ENCODE data around the gene SCMH1.

SCMH1 gene

DNA sequence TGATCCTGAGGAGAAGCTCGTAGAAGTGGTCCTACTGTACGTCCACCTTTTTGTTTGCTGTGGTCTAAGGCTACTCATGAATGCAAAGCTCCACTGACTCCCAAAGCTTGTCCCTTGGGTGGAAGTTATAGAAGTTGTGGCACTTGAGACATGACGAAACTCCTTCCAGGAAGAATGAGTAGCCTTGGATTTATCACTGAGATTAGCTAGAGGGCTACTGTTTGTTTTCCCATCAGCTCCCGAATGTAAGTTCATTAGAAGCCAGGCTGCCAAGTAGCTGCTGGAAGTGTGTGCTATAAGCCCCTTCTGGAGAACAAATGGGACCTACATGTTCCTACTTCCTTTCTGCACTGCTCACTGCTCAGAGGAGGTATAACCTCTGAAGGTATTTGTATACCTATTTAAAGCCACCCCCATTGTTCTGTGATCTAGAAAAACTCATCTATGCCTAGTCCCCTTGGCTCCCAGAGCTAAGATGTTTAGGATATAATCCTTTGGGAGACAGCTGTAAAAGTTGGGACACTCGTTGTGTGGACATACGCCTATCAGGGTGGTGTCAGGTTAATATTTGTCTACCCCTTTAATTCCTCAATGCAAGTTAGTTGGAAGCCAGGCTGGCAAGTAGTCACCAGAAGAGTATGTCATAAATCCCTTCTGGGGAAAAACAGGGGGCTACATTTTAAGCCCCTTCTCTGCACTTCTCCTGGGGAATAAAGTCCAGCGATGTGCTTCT is 72.9 kb downstream of the SCMH1 start:
- H3K4me1 Mint-ChIP-seq (ENCODE audit: low read depth) = peaks cover 7% of the 10 kb centered on the region
- H3K9me3 Mint-ChIP-seq = peaks cover 37% of the 10 kb centered on the region
- intact Hi-C loops (cut with micrococcal nuclease) = no loop called here
- H3K27me3 Mint-ChIP-seq = no peaks in the 10 kb centered on the region
- no peak overlapping the region for H3K27ac Mint-ChIP-seq
- H3K4me3 Mint-ChIP-seq = no peak overlapping the region
- peaks cover 17% of the 10 kb centered on the region for H3K36me3 Mint-ChIP-seq (ENCODE audit: low read depth)

DNA sequence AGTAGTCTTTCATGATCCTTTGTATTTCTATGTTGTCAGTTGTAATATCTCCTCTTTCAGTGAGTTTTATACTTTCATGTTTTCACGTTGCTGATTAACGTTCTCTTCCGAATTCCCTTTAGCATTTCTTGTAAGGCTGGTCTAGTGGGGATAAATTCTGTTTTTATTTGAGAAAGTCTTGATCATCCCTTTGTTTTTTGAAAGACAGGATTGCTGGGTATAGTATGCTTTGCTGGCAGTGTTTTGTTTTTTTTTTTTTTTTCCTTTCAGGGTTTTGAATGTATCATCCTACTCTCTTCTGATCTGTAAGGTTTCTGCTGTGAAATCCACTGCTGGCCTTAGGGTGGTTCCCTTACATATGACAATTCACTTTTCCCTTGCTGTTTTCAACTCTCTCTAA is 74.4 kb downstream of the SCMH1 start:
- peaks cover 7% of the 10 kb centered on the region for H3K4me1 Mint-ChIP-seq (ENCODE audit: low read depth)
- no peak overlapping the region for H3K27ac Mint-ChIP-seq
- H3K4me3 Mint-ChIP-seq = no peak overlapping the region
- peaks cover 17% of the 10 kb centered on the region for H3K36me3 Mint-ChIP-seq (ENCODE audit: low read depth)
- intact Hi-C loops (cut with micrococcal nuclease) = no loop called here
- no peaks in the 10 kb centered on the region for H3K27me3 Mint-ChIP-seq
- peaks cover 37% of the 10 kb centered on the region for H3K9me3 Mint-ChIP-seq

DNA sequence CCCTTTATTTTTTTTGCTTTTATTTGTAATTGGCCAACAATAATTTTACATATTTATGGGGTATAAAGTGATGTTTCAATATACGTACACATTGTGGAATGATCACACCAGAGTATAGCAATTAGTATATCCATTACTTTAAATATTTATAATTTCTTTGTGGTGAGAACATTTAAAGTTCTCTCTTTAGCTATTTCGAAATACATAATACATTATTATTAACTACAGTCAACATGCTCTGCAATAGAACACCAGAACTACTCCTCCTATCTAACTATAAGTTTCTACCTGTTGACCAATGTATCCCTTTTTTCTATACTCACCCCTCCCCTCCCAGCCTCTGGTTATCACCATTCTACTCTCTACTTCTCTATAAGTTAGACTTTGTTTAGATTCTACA is 77.4 kb downstream of the SCMH1 start:
- Mint-ChIP-seq H3K36me3 (ENCODE audit: low read depth) (peaks cover 17% of the 10 kb centered on the region), H3K4me1 (ENCODE audit: low read depth) (no peaks in the 10 kb centered on the region), H3K9me3 (peaks cover 37% of the 10 kb centered on the region), H3K4me3 (no peak overlapping the region), H3K27ac (no peak overlapping the region), H3K27me3 (no peaks in the 10 kb centered on the region)
- intact Hi-C loops (cut with micrococcal nuclease) = no loop called here

DNA sequence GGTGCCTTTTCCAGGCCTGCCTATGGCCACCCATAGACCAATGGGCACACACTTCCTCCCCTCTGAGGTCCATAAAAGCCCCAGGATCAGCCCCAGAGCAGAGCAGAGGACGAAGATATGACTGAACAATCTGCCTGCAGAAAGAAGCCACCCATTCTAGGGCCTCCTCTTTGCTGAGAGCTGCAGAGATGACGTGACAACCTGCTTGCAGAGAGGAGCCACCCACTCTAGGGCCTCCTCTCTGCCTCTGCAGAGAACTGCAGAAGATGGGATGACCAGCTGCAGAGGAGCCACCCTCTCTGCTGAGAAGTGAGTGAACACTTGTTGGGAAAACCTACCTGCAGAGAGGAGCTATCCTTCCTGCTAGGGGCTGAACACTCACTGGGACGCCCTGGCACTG is 79.7 kb downstream of the SCMH1 start:
- Mint-ChIP-seq H3K27ac (no peak overlapping the region), H3K27me3 (no peaks in the 10 kb centered on the region), H3K9me3 (peaks cover 18% of the 10 kb centered on the region), H3K4me3 (no peak overlapping the region), H3K36me3 (ENCODE audit: low read depth) (no peaks in the 10 kb centered on the region), H3K4me1 (ENCODE audit: low read depth) (no peaks in the 10 kb centered on the region)
- intact Hi-C loops (cut with micrococcal nuclease) = no loop called here

DNA sequence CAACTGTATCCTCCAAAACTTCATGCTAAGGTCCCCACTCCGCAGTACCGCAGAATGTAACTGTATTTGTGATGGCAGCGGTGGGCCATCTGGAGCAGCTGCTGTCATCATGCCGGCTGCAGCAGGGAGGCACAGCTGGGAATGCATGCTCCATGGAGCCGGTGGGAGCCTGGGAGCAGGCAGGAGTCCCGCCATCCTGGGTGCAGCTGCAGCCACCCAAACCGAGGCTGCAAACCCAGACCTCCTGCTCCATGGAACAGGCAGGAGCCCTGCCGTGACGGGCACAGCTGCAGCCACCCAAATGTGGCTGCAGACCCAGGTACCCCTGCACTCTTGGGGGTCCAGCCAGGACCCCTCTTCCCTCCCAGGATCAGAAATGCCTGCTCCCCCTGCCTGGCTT is 80.3 kb downstream of the SCMH1 start:
- no peak overlapping the region for H3K4me3 Mint-ChIP-seq

DNA sequence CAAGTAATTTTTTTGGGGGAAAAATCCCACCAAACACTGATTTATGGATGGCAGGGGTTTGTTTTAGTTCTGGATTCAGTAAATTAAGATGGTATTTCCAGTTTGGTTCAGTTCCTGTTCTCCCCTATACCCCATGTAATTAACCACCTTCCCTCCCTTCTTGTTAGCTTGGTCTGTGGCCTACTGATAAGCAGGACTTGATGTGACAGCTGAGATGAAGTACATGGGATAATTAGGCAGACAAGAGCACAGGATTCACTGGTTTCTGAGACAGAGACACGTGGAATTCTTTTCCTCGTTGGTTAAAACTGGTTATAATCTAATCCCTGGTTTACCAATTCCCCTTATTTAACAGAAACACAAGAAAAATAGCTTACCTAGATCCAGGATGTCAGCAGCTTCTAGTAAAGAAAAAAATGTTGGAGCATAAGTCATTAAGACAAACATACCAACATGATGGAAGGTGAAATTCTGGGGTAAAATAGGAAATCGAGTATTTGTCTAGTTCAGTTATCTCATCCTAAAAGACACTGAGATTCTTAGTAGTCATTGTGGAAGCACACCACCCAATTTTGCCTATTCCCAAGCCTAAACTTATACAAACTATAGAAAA is 81.5 kb downstream of the SCMH1 start:
- Mint-ChIP-seq H3K27ac (no peak overlapping the region), H3K4me3 (no peak overlapping the region), H3K4me1 (ENCODE audit: low read depth) (no peaks in the 10 kb centered on the region), H3K36me3 (ENCODE audit: low read depth) (no peaks in the 10 kb centered on the region), H3K27me3 (no peaks in the 10 kb centered on the region), H3K9me3 (no peaks in the 10 kb centered on the region)
- intact Hi-C loops (cut with micrococcal nuclease) = no loop called here

More for the DNA sequence above, 80.3 kb downstream of the SCMH1 start:
- intact Hi-C loops (cut with micrococcal nuclease) = no loop called here
- no peaks in the 10 kb centered on the region for H3K27me3 Mint-ChIP-seq
- peaks cover 12% of the 10 kb centered on the region for H3K9me3 Mint-ChIP-seq
- no peak overlapping the region for H3K27ac Mint-ChIP-seq
- no peaks in the 10 kb centered on the region for H3K36me3 Mint-ChIP-seq (ENCODE audit: low read depth)
- no peaks in the 10 kb centered on the region for H3K4me1 Mint-ChIP-seq (ENCODE audit: low read depth)

DNA sequence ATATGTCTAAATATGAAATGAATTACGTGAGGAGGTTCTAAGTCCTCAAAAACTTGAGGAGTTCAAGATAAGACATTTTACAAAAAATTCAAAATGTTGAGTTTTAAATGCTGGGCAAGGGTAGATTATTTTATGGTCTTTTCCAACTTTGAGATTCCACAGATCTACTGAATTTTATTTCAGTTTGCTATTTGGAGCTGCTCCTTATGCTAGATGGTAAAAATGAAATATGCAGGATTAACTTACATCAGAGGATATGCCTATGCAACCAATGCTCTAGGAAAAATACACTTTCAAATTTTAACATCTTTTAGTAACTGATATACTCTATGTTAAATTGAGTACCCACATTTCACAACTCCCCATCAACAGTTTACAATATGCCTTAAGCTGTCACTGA is 83.1 kb downstream of the SCMH1 start:
- H3K36me3 Mint-ChIP-seq (ENCODE audit: low read depth) = no peaks in the 10 kb centered on the region
- no peak overlapping the region for H3K4me3 Mint-ChIP-seq
- no peaks in the 10 kb centered on the region for H3K4me1 Mint-ChIP-seq (ENCODE audit: low read depth)
- H3K27me3 Mint-ChIP-seq = no peaks in the 10 kb centered on the region
- intact Hi-C loops (cut with micrococcal nuclease) = no loop called here
- no peaks in the 10 kb centered on the region for H3K9me3 Mint-ChIP-seq
- no peak overlapping the region for H3K27ac Mint-ChIP-seq

DNA sequence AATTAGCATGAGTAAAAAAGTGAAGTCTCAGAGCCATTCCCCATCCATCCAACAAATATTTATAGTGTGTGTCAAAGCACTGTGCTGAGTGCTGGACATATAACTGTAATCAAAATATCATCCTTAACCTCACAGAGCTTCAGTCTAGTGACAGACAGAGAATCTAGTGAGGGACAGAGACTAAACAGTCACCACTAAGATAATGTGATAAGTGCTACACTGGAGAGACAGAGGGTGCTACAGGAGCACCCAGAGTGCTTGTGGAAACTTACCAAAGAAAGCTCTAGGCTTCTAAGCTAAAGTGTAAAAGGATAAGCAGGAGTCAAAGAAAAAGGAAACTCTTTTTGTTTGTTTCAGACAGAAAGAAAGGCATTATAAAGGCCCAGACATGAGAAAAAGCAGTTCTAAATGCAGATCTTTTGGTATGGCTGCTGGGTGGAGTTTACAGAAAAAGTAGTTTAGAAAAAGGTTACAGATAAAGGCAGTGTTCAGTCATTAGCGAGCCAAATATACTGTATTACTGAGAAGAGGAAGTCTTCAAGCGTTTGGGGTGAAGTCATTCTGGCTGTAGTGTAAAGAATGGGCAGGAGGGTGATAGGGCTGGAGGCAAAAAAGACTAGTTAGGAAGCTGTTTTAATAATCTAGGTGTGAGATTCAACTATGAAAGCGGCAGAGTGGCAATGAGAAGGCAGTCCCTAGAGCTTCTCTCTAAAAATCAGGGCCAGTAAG is 83.8 kb downstream of the SCMH1 start:
- no peaks in the 10 kb centered on the region for H3K4me1 Mint-ChIP-seq (ENCODE audit: low read depth)
- no peak overlapping the region for H3K4me3 Mint-ChIP-seq
- intact Hi-C loops (cut with micrococcal nuclease) = no loop called here
- no peaks in the 10 kb centered on the region for H3K36me3 Mint-ChIP-seq (ENCODE audit: low read depth)
- no peaks in the 10 kb centered on the region for H3K9me3 Mint-ChIP-seq
- no peaks in the 10 kb centered on the region for H3K27me3 Mint-ChIP-seq
- no peak overlapping the region for H3K27ac Mint-ChIP-seq

DNA sequence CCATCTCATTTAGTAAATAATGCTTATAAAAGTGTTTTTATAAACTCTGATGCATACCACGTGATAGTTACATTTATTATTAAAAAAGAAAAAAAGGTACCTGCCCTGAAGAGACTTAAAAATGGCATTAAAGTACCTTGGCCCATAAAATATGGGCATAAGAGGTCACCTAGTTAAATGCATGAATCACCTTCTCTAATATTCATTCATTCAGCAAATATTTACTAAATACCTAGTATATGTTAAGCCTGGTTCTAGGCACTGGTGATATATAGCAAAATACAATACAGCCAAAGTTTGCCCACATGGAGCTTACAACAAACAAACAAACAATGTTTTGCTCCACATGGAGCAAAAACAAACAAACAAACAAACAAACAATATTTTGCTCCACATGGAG is 87.0 kb downstream of the SCMH1 start:
- no peaks in the 10 kb centered on the region for H3K9me3 Mint-ChIP-seq
- H3K4me1 Mint-ChIP-seq (ENCODE audit: low read depth) = no peaks in the 10 kb centered on the region
- peaks cover under 1% of the 10 kb centered on the region for H3K36me3 Mint-ChIP-seq (ENCODE audit: low read depth)
- intact Hi-C loops (cut with micrococcal nuclease) = no loop called here
- H3K27me3 Mint-ChIP-seq = no peaks in the 10 kb centered on the region
- H3K27ac Mint-ChIP-seq = no peak overlapping the region
- no peak overlapping the region for H3K4me3 Mint-ChIP-seq

DNA sequence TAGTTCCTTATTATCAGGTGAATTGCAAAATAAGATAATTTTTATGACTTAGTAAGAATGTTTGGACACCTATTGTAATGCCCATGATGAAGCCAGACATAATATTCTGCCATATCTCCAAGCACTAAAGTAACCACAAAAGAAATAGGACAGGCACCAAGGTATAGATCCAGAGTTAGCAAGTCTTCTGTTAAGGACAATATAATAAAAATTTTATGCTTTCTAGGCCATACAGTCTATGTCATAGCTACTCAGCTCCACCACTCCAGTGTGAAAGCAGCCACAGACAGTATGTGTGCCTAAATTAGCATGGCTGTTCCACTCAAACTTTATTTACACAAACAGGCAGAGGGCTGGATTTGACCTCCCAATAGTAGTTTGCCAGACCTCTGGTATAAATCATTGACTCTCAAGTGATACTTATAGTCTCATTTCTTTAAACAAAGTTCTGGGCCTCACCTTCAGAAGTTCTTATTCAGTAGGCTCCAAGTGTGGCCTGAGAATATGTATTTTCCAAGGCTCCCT is 88.3 kb downstream of the SCMH1 start:
- Mint-ChIP-seq H3K9me3 (no peaks in the 10 kb centered on the region), H3K36me3 (ENCODE audit: low read depth) (peaks cover 13% of the 10 kb centered on the region), H3K4me1 (ENCODE audit: low read depth) (no peaks in the 10 kb centered on the region), H3K27me3 (no peaks in the 10 kb centered on the region), H3K4me3 (no peak overlapping the region), H3K27ac (no peak overlapping the region)
- intact Hi-C loops (cut with micrococcal nuclease) = no loop called here

DNA sequence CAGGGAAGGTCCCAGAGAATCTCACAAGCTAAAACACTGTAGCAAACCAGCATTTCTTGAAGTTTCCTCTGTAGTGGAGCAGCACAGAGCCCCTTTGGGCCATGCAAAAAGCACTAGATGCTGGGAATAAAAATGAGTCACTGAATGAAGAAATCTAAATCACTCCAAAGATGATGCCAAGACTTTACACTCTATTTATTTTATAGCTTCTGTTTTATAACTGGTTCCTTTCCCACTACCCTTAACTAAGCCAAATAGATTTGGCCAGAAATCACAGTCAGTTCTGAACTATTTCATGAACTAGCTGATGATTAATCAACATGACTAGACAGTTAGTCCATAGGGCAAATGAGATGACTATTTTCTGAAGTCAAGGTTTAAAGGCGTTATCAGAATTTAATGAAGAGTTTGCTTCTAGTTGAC is 89.5 kb downstream of the SCMH1 start:
- Mint-ChIP-seq H3K27ac (no peak overlapping the region), H3K27me3 (no peaks in the 10 kb centered on the region), H3K4me1 (ENCODE audit: low read depth) (no peaks in the 10 kb centered on the region), H3K9me3 (no peaks in the 10 kb centered on the region), H3K4me3 (no peak overlapping the region), H3K36me3 (ENCODE audit: low read depth) (peaks cover 14% of the 10 kb centered on the region)
- intact Hi-C loops (cut with micrococcal nuclease) = no loop called here

DNA sequence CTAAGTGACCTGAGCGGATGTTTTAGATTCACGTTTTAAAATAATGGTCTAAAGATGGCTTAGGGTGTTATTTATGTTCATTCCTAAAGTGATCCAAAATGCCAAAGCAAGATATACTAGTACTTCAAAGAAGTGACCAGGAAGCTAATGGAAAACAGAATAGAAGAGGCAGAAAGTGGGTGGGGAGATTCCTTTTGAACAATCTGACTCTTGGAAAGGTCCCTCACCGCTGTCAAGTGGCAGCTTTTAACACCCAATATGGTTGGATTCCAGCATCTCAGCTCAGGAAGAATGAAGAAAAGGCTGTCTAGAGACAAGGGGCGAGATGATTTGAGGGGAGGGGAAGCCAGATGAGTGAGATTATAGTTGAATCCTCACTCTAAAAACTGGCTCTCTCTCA is 90.3 kb downstream of the SCMH1 start:
- H3K9me3 Mint-ChIP-seq = no peaks in the 10 kb centered on the region
- H3K4me1 Mint-ChIP-seq (ENCODE audit: low read depth) = no peaks in the 10 kb centered on the region
- H3K36me3 Mint-ChIP-seq (ENCODE audit: low read depth) = peaks cover 14% of the 10 kb centered on the region
- H3K4me3 Mint-ChIP-seq = no peak overlapping the region
- intact Hi-C loops (cut with micrococcal nuclease) = no loop called here
- H3K27ac Mint-ChIP-seq = no peak overlapping the region
- H3K27me3 Mint-ChIP-seq = no peaks in the 10 kb centered on the region

DNA sequence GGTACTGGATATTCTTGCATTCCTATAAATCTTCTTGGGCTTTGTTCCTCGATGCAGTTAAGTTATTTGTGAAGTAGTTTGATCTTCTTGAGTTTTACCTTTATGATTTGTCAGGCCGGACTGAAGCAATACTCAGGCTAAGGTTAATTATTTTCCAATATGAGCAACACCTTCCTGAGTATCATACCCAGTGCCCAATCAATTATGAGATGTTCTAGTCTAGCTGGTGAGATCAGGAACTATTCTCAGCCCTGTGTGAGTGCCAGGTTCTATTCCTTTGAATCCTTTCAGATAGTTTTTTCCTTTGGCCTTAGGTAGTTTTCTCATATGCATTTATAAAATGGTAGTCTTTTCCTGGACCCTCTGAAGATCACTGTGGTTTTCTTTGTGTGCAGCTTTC is 92.5 kb downstream of the SCMH1 start:
- Mint-ChIP-seq H3K4me3 (no peak overlapping the region), H3K9me3 (no peaks in the 10 kb centered on the region), H3K27ac (no peak overlapping the region), H3K27me3 (no peaks in the 10 kb centered on the region), H3K4me1 (ENCODE audit: low read depth) (no peaks in the 10 kb centered on the region), H3K36me3 (ENCODE audit: low read depth) (peaks cover 14% of the 10 kb centered on the region)
- intact Hi-C loops (cut with micrococcal nuclease) = no loop called here

DNA sequence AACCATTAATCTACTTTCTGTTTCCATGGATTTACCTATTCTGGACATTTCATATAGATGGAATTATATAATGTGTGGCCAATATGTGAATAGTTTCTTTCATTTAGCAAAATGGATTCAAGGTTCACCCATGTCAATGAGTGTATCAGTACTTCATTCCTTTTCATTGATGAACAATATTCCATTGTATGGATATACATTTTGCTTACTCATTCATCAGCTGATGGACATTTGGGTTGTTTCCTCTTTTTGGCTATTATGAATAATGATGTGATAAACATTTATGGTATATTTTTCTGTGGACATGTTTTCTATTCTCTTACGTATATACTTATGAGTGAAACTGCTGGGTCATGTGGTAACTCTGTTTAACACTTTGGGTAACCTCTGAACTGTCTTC is 97.8 kb downstream of the SCMH1 start:
- intact Hi-C loops (cut with micrococcal nuclease) = no loop called here
- Mint-ChIP-seq H3K4me3 (no peak overlapping the region), H3K9me3 (peaks cover 12% of the 10 kb centered on the region), H3K36me3 (ENCODE audit: low read depth) (peaks cover 28% of the 10 kb centered on the region), H3K27me3 (no peaks in the 10 kb centered on the region), H3K27ac (no peak overlapping the region), H3K4me1 (ENCODE audit: low read depth) (no peaks in the 10 kb centered on the region)

Data from dendritic cell treated with granulocyte-macrophage colony-stimulating factor and Interleukin-4, amounts not matched to agents 40 ng/mL and 50 ng/mL, for 4 days (primary cell).